Measurements from ENCODE around the gene TIAL1. TPM values are rescaled to one million over a fixed set of nuclear protein-coding genes. Genes with fewer than 3 reads are reported as not detected.

TIAL1 gene
- total and polyA plus RNA-seq, 2 experiments from 2014 or later = 92.6 to 131 TPM

- TF ChIP-seq CTCF (conservative IDR thresholded peaks at IDR 0.05; ENCODE audit: low read depth in 2 of 2) (no peak), CREB1 (CRISPR knock-in tag; IDR thresholded peaks at IDR 0.05; ENCODE audit: low read depth) (no peak), ZNF462 (CRISPR knock-in tag; IDR thresholded peaks at IDR 0.05) (no peak)
Measured at GRCh38 chr10:119588071-119588470, 8.7 kb downstream of the TIAL1 start (continued).

- no peak overlapping the region for H3K27ac ChIP-seq (ENCODE audit: low read depth)
- H3K4me1 ChIP-seq (ENCODE audit: insufficient read depth) = no peaks in the 10 kb centered on the region
- H3K36me3 ChIP-seq (ENCODE audit: insufficient read depth) = peaks cover 55% of the 10 kb centered on the region
- no peak for ATAC-seq
- no peak for DNase-seq (ENCODE audit: low spot score)
- no peak overlapping the region for H2AFZ ChIP-seq
- TF ChIP-seq POLR2AphosphoS5 (IDR thresholded peaks at IDR 0.05; ENCODE audit: low read depth) (no peak), ZNF331 (CRISPR knock-in tag; IDR thresholded peaks at IDR 0.05; ENCODE audit: low read depth) (no peak), EZH2 (IDR thresholded peaks at IDR 0.05; ENCODE audit: low read depth, unreplicated experiment) (no peak), ZNF114 (CRISPR knock-in tag; IDR thresholded peaks at IDR 0.05) (no peak), STAT1 (IDR thresholded peaks at IDR 0.05; ENCODE audit: unreplicated experiment) (no peak)
- H4K20me1 ChIP-seq (replicated peaks; ENCODE audit: insufficient read depth) = 0 out of 2 replicates have a peak, but pooled peaks cover 11% of the 10 kb centered on the region
- H3K4me2 ChIP-seq = no peak overlapping the region
- peaks cover 74% of the 10 kb centered on the region for H3K36me3 Mint-ChIP-seq (ENCODE audit: low read depth)
- no peak overlapping the region for H3K27ac Mint-ChIP-seq
- H3K9me3 Mint-ChIP-seq = no peaks in the 10 kb centered on the region; the same call in 2 of the 3 replicates
- H3K27me3 ChIP-seq (ENCODE audit: insufficient read depth) = no peaks in the 10 kb centered on the region
- H3K4me3 Mint-ChIP-seq = no peak overlapping the region
- H3K9me2 ChIP-seq (ENCODE audit: insufficient read depth) = no peaks in the 10 kb centered on the region
- H3K4me1 Mint-ChIP-seq = no peaks in the 10 kb centered on the region
- H3K79me2 ChIP-seq (replicated peaks; ENCODE audit: insufficient read depth) = peaks cover 18% of the 10 kb centered on the region
- peaks cover 5% of the 10 kb centered on the region; the same call in 1 of the 2 replicates for H3F3A ChIP-seq (replicated peaks; ENCODE audit: low read depth)
- no peaks in the 10 kb centered on the region for H3K27me3 Mint-ChIP-seq (ENCODE audit: insufficient read depth, low read depth, poor library complexity)
- no peak overlapping the region for H3K4me3 ChIP-seq
Measured at GRCh38 chr10:119578355-119578754, 18.4 kb downstream of the TIAL1 start.
